Measurements from ENCODE around the gene RTP5. TPM values are rescaled to one million over a fixed set of nuclear protein-coding genes. Genes with fewer than 3 reads are reported as not detected.

RTP5 gene
- total RNA-seq, 4 donors from 2014 or later: 0.96 TPM; not detected in 3

GRCh38 chr2:241894681-241895426, 25.3 kb downstream of the RTP5 start:
- no peak for DNase-seq (ENCODE audit: low spot score)
- no peak for ATAC-seq (ENCODE audit: low FRiP score)
- TF ChIP-seq, protein P1, sequence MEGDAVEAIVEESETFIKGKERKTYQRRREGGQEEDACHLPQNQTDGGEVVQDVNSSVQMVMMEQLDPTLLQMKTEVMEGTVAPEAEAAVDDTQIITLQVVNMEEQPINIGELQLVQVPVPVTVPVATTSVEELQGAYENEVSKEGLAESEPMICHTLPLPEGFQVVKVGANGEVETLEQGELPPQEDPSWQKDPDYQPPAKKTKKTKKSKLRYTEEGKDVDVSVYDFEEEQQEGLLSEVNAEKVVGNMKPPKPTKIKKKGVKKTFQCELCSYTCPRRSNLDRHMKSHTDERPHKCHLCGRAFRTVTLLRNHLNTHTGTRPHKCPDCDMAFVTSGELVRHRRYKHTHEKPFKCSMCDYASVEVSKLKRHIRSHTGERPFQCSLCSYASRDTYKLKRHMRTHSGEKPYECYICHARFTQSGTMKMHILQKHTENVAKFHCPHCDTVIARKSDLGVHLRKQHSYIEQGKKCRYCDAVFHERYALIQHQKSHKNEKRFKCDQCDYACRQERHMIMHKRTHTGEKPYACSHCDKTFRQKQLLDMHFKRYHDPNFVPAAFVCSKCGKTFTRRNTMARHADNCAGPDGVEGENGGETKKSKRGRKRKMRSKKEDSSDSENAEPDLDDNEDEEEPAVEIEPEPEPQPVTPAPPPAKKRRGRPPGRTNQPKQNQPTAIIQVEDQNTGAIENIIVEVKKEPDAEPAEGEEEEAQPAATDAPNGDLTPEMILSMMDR (IDR thresholded peaks at IDR 0.05): no peak

DNA sequence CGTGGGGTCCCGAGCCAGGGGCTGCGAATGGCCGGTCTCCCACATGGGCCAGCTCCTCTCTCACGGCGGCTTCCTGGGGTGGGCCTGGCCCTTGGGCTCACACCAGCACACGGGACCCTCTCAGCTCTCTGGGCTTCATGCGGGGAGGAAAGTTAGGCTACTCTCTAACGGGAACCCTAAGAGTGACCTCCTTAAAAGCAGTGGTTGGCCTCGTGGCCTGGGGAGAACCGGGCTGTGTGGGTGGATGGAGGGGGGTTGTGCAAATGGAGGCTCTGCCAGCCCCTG, 25.8 kb downstream of the RTP5 start:
- ATAC-seq (ENCODE audit: low FRiP score) (no peak), DNase-seq (ENCODE audit: low spot score) (no peak)
- TF ChIP-seq, protein P1 (IDR thresholded peaks at IDR 0.05): no peak

- ATAC-seq (ENCODE audit: low FRiP score) (peak; percentile 21), DNase-seq (ENCODE audit: low spot score) (no peak)
- TF ChIP-seq, protein P1 (IDR thresholded peaks at IDR 0.05): no peak
These were observed 26.4 kb downstream of the RTP5 start for GRCh38 chr2:241895712-241896641.

DNA sequence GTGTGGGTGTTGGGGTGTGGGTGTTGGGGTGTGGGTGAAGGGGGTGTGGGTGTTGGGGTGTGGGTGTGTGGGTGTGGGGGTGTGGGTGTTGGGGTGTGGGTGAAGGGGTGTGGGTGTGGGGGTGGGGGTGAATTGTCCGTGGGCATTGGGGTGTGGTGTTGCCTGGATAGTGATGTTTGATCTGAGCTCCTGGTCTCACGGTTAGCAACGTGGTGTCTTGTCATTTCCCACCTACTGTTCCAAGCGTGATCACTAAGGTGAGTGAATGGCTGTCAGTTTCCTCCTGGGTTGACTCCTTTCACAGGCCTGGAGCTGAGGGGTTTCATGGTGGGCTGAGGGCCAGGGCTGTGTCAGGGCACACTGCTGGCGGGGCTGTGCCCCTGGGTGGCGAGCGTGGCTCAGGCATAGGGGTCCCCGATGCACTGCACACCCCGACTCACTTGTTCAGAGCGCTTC, 27.2 kb downstream of the RTP5 start:
- ATAC-seq (ENCODE audit: low FRiP score): no peak
- TF ChIP-seq, protein P1 (IDR thresholded peaks at IDR 0.05): no peak
- DNase-seq (ENCODE audit: low spot score): no peak

DNA sequence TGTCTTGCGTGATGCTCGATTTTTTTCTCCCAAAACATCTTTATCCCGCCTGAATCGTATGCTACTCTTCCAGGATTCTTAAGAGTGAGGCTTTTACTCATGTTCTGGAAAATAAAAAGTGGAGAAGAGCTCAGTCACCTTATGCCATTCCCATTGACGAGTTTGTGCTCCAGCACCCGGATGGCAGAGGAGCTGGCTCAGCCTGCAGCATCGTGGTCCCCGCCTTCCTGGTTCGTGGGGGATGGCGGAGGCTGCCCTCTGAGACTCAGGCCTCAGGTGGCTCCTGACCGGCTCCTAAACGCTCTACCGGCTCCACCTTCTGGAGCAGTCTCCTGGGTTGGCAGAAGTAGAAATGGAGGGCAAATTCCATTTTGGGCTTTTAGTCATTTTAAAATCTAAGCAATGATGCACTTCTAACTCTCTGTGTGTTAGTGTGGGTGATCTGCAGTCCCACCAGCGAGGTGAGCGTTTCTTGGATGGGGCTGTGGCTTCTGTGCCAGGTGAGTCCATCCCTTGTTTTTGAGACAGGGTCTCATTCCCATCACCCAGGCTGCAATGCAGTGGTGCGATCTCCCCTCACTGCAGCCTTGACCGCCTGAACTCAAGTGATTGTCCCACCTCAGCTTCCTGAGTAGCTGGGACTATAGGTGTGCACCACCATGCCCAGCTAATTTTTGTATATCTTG, 27.8 kb downstream of the RTP5 start:
- TF ChIP-seq, protein P1 (IDR thresholded peaks at IDR 0.05): no peak
- DNase-seq (ENCODE audit: low spot score) (no peak), ATAC-seq (ENCODE audit: low FRiP score) (no peak)

- no peak for DNase-seq (ENCODE audit: low spot score)
- no peak for ATAC-seq (ENCODE audit: low FRiP score)
- TF ChIP-seq, protein P1 (IDR thresholded peaks at IDR 0.05): no peak
These were observed 29.1 kb downstream of the RTP5 start for GRCh38 chr2:241898463-241899270.

All from omental fat pad (tissue), 4 donors.